Mesenteric fat pad (tissue), 1 donor: Measurements from ENCODE around the gene TTYH1. TPM values are rescaled to one million over a fixed set of nuclear protein-coding genes. Genes with fewer than 3 reads are reported as not detected.
A peak's percentile ranks its signal among the peaks of the same experiment; 100 is the strongest.
"Not testable (repeated sequence)": the region's sequence is repeated elsewhere in the genome, so short reads cannot be mapped to it uniquely, and the experiment has no call there.

ENCODE experiments used
- DNase-seq: peaks from one replicate; pipeline ENCODE4 v3.0.0-alpha.2; 2020; ENCODE audit warnings: low spot score
- total RNA-seq: library from RNA; stranded (reverse); fragmentation: NEBNext Ultra II Directional; extraction: Animal tissue kit (Norgen Biotek cat#: 25700); gene quantifications from one replicate; pipeline ENCODE4 v1.2.1, GENCODE V29; 2021
- donor health status: DM: yes; HTN: yes; CAD: no.

TTYH1 gene
- total RNA-seq, 1 donor from 2014 or later: not detected

DNA sequence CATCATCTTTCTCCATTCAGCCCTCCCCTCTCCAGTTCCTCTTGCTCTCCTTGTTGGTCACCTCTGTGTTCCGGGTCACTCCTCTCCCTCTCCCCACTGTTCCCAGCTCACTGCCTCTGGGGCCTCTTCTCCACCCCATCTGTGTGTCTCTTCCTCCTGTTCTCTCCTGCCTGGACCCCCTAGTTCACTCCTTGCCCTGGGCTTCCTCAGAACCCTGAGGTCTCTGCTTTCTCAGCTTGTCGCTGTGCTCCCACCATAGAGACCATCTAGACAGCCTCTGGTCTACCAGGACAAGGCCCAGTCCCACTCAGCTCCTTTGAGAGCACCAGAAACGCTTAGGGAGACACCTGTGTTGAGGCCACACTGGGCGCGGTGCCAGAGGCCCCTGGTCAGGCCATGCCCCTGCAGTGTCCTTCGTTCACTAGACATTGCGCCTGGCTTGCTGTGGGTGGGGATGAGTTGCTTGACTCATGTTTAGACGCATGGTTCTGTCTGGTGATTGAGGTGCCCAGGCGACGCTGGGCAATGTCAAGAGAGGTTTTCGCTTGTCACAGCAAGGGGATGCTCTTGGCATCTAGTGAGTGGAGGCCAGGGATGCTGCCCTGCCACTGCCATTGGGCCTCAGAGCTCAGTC lies 43.5 kb downstream of the TTYH1 start:
- peak; percentile 87 for DNase-seq

DNA sequence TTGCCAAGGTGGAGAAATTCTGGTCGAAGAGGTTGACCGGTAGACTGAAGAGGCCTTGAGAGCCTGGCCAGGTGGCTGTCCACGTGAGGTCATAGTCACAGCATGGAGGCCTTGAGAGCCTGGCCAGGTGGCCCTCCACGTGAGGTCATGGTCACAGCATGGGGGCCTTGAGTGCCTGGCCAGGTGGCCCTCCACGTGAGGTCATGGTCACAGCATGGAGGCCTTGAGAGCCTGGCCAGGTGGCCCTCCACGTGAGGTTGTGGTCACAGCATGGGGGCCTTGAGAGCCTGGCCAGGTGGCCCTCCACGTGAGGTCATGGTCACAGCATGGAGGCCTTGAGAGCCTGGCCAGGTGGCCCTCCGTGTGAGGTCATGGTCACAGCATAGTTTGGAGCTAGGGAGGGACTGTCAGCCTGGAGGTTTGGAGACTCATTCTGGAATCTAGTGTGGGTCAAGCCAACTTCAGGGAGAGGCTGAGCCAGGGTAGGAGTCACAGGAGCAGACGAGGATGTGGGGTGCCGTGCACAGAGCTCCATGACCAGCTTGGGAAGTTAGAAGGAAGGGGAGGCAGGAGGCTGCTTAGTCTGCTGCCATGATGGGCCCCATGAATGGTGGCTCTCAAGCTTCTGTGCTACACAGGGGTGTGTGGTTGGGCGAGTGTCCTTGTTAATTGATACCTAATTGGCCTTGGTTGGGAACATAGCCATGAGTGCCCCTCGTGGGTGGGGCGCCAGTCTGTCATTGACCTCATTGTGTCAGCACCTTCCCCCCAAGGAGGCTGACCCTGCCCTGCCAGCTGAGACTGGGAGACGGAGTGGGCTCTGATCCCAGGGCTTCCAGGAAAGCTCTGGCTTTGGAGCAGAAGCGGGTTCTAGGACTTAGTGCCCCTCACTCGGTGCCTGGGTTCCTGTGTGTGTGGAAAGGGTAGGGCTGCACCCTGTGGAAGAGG lies 44.3 kb downstream of the TTYH1 start:
- no peak for DNase-seq

DNA sequence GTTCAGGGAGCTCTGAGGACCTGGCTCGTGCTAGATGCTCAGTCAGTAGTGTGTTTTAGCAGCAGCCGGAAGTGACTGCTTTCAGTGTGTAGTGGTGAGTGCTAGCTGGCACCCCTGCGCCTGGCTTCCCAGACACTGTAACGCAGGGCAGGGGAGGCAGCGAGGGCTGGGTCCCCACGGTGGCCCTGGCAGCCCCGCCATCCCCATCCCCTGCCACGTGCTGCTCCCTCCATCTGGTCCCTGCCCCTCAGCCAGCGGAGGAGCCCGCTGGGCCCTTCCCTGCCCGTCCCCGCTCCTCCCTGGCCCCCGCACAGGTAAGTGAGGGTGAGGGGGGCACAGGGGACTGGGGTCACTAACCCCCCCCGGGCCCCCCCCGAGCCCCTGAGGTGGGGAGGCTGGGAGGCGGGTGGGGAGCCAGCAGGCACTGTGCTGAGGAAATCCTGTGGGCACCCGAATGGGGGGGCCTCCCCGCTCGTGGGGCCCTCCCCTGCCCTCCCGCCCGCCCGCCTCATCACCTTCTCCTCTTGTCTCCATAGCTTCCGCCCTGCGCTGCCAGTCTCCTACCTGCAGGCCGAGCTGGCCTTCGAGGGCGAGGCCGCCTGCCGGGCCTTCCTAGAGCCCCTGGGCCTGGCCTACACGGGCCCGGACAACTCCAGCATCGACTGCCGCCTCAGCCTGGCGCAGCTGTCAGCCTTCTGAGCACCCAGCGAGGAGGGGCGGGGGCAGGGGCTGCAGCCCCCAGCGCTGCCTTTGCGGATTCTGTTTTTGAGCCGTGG lies 45.2 kb downstream of the TTYH1 start:
- no peak for DNase-seq

DNA sequence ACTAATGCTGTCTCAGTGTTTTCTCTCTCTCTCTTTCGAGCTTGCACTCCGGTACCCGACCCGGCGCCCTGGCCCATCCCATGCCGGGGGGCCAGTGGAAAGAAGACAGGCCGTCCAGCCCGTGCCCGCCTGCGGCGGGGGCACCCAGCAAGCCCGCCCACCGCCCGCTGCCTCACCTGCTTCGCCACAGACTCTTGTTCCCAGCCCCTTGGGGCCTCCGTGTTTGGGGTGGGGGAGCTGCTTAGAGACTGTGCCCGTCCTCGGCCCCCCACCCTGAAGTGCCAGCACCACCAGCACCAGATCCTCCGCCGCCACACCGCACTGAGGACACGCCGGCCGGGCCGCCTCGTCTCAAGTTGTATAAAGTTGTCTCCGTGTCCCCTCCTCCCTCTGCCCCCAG lies 45.9 kb downstream of the TTYH1 start:
- no peak for DNase-seq

DNA sequence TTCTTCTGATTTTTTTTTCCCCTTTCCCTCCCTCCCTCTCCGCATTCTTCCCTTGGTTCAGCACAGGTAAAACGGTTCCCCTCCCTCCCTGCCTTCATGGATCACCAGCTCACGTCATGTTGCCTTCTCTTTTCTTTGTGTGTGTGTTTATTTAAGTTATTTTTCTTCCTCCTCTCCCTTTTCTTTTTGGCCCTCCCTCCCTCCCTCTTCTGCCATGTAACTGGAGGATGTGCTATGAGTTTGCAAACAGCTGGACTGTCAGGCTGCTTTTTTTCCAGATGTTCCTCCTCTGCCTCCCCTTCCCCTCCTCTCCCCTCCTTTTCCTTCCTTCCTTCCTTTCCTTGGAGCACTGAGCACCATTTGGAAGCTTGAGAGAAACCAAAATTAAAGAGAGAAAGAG lies 46.3 kb downstream of the TTYH1 start:
- DNase-seq: no peak

DNA sequence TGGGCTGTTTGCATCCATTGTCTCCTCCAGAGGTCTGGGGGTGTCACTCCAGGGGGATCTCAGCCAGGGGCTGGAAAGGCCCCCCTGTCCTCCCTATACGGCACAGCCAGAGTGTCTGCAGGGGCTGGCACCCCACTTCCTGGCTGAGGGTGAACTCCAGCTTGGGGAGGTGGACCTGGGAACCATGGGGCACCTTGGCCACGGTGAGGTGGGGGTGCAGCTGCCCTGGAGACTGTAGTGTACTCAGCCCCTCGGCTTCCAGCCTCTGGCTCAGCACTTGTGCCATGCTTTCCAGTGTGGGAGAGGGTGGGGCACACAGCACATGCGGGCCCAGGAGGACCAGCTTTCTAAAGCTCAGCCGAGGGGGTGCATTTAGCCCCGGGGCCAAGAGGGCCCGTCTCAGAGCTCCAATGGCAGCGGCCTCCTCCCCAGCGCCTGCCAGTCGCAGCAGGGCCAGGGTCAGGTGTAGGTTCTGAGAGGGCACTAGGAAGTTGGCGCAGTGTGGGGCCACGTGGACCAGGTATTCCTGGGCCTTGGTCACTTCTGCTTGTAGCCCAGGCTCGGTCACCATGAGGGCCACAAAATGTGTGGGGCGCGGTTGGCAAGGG lies 46.9 kb downstream of the TTYH1 start:
- DNase-seq: no peak

DNA sequence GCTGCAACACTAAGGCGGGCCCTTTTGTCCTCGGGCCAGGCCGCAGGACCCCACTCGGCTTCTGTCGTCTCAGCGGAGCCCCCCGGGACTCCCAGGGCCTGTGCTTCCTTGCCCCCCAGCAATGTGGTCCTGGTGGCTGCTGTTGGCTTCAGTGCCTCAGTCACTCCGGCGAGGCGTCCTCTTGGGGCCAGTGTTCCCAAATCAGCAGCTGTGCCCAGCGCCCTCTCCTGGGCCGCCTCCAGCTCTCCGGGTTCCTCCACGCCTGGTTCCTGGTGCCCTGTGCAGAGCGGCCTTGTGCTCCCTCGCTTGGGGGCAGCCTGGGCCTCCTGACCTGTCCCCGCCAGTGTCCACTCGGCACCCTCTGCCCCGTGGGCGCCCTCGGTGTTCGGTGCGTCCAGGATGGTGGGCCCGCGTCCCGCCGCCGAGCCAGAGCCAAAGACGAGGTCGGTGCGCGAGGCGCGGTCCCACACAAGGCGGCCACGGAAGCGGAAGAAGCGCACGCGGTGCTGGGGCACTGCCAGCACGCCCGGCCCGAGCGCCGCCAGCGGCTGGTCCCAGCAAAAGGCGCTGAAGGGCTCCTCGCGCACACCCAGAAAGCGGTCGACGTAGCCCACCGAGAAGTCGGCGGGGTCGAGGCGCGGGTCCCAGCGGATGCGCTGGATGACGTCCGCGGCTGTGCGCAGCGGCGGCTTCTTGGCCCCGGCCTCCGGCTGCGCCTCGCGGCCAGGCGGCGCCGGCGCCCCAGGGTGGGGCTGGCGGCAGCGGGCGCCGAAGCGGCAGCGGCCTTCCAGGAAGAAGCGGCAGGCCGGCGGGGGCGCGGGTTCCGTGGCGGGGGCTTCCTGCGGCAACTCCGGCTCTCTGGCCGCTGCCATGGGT lies 47.6 kb downstream of the TTYH1 start:
- DNase-seq: peak; percentile 95

DNA sequence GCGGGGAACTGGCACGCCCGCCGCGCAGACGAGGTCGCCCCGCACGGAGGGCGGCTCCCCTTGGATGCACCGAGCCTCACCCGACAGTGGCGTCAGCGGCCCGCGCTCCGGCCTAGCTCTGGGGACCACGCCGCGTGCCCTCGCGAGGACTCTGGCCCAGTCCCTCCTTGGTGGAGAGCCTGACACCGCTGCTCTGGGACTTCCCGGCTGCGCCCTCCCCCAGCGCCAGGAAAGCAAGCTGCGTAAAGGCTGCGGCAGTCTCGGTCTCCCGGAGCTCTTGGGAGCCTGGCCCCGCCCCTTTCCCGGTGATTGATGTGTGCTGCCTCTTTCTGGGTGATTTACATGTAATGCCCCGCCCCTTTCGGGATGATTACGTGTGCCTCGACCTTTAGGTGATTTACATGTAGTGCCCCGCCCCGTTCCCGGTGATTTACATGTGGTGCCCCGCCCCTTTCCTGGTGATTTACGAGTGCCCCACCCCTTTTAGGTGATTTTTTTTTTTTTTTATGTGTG lies 48.3 kb downstream of the TTYH1 start, which contains the start of gene LENG9:
Gene LENG9, minus strand, starts transcription at position 248 of the 513 bp plus-strand sequence. CDS start 252 bp downstream, outside the sequence.
- DNase-seq: peak; percentile 98

DNA sequence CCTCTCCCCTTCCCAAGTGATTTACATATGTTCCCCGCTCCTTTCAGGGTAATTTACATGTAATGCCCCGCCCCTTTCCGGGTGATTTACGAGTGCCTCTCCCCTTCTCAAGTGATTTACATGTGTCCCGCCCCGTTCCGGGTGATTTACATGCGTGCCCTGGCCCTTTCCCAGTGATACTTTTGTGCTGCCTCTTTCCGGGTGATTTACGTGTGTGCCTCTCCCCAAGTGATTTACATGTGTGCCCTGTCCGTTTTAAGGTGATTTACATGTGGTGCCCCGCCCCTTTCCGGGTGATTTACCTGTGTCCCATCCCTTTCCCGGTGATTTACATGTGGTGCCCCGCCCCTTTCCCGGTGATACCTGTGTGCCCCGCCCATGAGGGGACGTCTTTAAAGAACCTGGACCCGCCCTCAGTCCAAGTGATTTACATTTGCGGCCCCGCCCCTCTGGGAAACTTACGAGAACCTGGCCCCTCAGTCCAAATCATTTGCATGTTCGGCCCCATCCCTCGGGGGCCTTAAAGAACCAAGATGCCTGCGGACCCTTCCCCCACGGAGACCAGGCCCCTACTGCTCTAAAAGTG lies 48.9 kb downstream of the TTYH1 start:
- no peak for DNase-seq

DNA sequence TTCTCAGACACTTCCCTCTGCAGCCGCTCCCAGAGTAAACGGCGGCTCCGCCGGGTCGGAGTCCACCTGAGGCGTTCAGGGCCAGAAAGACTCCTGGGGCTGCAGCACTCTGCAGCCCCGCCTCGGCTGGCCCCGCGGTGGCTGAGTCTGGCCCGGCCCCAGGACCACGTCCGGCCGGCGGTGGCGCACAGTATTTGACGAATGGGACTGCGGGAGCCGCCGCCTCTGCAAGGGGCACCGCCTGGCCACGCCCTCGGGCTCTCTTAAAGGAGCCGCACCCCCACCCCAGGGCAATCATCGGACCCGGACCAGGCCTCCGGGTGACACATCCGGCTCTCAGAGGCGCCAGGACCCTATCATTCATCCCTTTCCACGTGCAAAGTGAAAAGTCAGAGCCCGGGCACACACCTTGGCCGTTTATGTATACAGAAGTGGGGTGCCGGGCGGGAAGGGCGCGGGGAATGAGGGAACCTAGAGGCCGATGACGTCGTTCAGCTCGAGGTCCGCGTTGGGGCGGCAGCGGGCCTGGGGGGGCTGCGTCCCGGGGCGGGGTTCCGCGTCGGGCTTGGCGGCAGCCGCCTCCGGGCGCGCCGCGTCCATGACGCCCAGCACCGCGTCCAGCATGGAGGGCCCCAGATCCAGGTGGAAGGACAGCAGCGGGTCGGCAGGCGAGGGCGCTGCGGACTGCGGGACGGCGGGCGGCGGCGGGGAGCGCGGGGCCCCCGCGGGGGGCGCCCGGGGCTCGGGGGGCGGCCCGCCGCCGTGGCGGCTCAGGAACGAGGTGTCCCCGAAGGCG lies 49.6 kb downstream of the TTYH1 start:
- peak; percentile 97 for DNase-seq

DNA sequence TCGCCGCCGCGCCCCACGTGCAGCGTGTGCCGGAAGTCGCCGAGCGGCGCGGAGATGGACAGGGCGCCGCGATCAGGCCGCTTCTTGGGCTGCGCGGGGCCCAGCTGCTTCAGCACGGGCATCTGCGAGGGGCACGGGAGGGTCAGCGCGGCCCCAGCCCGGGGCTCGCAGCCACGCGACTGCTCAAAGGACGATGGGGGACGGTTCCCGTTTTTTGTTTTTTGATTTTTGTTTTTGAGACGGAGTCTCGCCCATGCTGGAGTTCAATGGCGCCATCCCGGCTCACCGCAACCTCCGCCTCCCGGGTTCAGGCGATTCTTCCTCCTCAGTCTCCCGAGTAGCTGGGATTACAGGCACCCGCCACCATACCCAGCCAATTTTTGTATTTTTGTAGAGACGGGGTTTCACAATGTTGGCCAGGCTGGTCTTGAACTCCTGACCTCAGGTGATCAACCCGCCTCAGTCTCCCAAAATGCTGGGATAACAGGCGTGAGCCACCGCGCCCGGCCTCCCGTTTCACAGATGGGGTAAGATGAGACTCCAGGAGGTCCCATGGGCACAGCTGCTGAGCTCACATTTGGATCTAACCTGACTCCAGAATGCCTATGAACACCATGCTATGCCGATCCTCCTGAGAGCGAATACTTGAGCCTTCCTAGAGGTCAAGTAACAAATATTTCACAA lies 50.3 kb downstream of the TTYH1 start:
- peak; percentile 88 for DNase-seq

DNA sequence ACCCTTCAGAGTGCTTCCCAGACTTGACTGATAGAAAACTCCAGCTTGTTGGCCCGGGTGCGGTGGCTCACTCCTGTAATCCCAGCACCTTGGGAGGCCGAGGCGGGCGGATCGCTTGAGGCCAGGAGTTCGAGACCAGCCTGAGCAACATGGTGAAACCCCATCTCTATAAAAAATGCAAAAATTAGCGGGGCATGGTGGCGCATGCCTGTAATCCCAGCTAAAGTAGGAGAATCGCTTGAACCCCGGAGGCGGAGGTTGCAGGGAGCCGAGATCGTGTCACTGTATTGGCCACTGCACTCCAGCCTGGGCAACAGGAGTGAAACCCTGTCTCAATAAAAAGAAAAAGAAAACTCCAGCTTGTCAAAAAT lies 50.8 kb downstream of the TTYH1 start:
- DNase-seq: not testable (repeated sequence)

DNA sequence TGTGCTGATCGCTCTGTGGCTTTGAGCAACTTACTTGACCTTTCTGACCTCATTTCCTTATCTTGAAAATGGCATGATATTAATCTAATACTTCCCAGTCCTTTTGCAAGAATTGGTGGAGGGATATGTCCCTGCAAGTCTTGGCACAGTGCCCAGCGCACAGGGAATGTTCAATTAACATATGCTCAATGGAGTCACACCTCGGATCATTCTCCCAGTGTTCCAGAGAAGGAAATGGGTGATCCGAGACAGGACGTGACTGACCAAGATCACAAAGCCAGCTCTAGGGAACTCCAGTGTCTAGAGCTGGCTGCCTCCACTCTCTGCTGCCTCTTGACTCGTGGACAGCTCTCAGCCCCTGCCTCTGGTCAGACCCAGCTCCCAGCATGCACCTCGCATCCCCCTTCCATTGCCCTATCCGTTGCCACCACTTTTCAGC lies 54.3 kb downstream of the TTYH1 start:
- no peak for DNase-seq

DNA sequence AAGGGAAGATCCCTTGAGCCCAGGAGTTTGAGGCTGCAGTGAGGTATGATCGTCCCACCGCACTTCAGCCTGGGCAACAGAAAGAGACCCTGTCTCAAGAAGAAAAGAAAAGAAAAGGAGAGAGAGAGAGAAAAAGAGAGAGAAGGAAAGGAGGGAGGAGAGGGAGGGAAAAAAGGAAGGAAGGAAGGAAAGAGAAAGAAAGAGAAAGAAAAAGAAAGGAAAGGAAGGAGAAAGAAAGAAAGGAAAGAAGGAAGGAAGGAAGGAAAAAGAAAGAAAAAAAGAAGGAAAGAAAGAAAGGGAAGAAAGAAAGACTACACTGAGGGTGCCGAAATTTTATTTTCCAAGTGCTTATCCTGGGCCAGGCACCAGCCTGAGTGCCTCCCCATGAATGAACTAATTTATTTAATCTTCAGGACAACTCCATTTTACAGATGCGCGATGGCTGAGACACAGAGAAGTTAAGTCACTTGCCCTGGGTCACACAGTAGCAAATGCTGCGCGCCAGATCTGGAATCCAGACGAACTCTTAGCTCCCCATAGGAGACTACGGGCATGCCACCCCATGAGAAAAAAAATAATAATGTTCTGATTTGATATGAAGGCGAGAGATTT lies 55.1 kb downstream of the TTYH1 start:
- no peak for DNase-seq

DNA sequence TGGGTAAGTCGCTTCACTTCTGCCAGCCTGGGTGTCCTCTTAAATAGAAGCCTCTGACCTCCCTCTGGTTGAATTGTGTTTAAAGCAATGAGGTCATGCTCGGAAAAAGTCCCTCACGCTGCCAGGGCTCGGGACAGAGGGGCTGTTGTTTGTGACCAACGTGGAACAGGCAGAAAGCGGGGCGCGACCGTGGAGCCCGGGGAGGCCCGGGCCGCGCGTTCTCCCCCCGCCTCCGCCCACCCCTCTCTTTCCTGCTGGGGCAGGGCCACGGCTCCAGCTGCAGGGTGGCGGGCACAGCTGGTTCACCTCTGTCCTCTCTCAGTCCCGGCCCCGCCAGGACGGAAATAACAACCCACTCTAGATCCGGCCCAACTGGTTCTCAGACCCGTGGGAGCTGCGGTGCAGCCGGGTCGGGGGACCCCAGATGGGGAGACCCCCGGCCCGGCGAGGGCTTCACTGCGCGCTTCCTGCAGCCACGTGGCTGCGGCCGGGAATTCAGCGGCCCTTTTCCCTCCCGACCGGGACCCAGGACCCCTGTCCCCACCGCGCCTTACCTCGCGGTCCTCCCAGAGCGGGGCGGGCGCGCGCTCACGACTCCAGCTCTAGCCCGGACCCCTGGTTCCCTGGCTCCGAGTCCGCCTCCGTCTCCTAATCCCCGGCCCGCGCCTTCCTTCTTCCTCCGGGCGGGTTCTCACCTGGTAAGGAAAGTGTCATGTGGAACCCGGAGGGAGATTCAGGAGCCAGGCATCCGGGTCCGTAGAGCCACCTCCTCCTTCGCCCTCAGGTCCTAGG lies 55.9 kb downstream of the TTYH1 start:
- DNase-seq: no peak

DNA sequence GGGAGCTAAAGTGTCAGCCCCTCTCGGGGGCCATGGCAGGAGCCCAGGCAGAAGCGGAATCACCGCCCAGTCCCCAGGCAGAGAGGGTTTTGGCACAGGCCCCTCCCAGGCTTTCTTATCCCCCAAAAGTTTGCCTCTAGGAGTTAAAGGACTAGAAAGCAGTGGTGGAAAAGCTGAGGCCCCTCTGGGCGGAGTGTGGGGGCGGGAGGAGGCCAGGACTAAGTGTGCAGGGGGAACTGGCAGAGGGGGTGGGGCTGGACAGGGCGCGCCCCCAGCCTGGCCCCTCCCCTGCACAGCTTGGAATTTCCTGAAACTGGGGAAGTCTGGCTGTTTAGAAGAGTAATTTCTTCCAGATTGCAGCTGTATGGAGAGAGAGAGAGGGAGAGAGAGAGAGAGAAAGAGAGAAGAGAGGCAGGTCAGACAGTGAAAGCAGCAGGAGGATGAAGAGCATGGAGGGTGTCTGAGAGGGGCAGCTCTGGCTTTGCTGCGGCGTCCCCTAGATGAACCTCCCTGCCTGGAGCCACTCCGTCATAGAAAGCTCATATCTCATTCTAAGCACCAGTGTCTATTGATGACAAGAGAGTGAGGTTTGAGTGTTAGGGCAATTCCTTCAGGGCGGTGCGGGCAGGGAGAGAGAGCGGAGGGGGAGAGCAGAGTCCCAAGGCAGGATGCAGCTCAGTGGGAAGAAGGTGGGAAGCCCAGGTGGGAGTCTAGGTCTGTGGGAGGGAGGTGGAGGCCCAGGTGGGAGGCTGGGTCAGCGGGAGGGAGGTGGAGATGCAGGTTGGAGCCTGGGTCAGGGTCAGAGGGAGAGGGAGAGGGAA lies 58.0 kb downstream of the TTYH1 start, which contains the start of gene CDC42EP5:
Gene CDC42EP5, minus strand, starts transcription at position 226 of the 821 bp plus-strand sequence. CDS start 7,749 bp downstream, outside the sequence.
- no peak for DNase-seq
